Astrocyte (in vitro differentiated cells and primary cell): ENCODE results near the gene HSPBAP1.

Experiments
- CTCF ChIP-seq: IDR thresholded peaks from 2 replicates; pipeline ENCODE4 v1.5.1; 2011; ENCODE audit warnings: low read depth, mild to moderate bottlenecking, inconsistent platforms, low read length, moderate library complexity; ENCODE audit not compliant: insufficient read depth
- EZH2 ChIP-seq: IDR thresholded peaks from 2 replicates; pipeline ENCODE4 v1.6.1; 2012; ENCODE audit warnings: mild to moderate bottlenecking, low read length, inconsistent platforms; ENCODE audit not compliant: insufficient read depth

- TF ChIP-seq CTCF (no peak), EZH2 (no peak)
Observed at GRCh38 chr3:122728756-122729514, 64.7 kb downstream of the HSPBAP1 start.
